GM12865 (cell line): ENCODE measurements around the gene FERMT2.

Experiments
- DNase-seq: peaks from one replicate; pipeline ENCODE4 v3.0.0; 2010; ENCODE audit warnings: low read depth
- H3K4me3 ChIP-seq: 2 replicates; pipeline ENCODE4 v1.5.1; 2011; ENCODE audit warnings: mild to moderate bottlenecking, low read depth, low read length, control low read depth
- CTCF ChIP-seq: IDR thresholded peaks from 2 replicates; pipeline ENCODE4 v1.5.1; 2011; ENCODE audit warnings: low read length, control low read depth, low read depth, inconsistent platforms; ENCODE audit not compliant: insufficient read depth; ENCODE audit errors: missing control alignments

Gene FERMT2

GRCh38 chr14:52987514-52987913 is 36.7 kb upstream of the FERMT2 start:
- TF ChIP-seq CTCF, result no peak
- no peak overlapping the region for H3K4me3 ChIP-seq
- no peak for DNase-seq

DNA sequence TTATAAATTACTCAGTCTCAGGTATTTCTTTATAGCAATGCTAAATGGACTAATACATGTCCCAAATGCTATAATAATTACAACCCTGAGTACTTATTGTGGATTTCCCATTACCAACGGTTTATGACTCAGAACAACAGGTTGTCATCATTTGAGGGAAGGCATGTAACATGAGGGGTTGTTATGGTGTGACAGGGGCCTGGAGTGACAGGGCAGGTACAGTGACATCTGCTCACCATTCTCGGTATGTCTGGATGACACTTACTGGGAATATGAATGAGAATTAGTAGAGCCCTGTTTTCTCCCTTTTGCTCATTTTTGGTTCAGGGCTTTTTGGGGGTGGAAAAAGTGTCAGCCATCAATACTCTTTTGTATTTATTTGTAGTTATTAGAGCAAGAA is 36.2 kb upstream of the FERMT2 start:
- no peak for TF ChIP-seq CTCF
- no peak overlapping the region for H3K4me3 ChIP-seq
- DNase-seq, result no peak

DNA sequence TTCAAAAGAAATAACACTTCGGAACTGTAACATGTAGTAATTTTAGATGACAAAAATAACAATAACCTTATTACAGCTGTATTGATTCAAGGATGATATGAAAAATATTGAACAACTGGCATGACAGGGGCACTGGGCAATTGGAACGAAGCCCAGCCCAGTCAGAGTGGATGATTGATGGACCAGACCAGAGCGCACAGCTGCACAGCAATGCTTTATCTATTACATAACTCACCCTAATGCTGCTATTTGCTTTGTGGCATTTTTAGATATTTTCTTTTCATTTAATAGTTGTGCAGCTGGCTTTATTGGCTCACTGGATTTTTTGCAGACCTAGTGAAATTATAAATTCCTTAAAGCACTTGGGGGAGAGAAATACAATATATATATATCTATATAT is 26.9 kb upstream of the FERMT2 start:
- no peak for TF ChIP-seq CTCF
- H3K4me3 ChIP-seq, result no peak overlapping the region
- DNase-seq, result no peak

- TF ChIP-seq CTCF, result no peak
- no peak for DNase-seq
- no peak overlapping the region for H3K4me3 ChIP-seq
Observed at GRCh38 chr14:52974406-52974805, 23.6 kb upstream of the FERMT2 start.

DNA sequence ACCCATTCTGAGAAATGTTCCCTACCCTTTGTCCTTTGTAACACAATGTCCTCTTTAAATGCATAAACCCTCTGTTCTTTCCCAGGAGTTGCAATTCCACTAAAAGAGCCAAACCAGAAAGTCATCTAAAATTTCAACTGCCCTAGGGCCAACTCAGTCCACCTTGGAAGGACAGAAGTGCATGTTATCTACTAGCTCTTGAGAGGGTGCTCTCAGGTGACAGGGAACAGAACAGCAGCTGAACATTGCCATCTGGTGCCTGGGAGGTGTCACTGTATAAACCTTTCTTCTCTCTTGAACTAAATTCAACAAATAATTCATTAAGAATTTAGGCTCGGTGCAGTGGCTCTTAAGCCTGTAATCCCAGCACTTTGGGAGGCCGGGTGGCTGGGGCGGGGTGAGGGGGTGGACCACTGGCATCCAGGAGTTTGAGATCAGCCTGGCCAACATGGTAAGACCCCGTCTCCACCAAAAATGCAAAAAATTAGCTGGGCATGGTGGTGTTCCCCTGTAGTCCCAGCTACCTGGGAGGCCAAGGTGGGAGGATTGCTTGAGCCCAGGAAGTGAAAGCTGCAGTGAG is 10.3 kb upstream of the FERMT2 start:
- peak; percentile 83 for DNase-seq
- H3K4me3 ChIP-seq, result no peak overlapping the region
- peak; percentile 66 for TF ChIP-seq CTCF

DNA sequence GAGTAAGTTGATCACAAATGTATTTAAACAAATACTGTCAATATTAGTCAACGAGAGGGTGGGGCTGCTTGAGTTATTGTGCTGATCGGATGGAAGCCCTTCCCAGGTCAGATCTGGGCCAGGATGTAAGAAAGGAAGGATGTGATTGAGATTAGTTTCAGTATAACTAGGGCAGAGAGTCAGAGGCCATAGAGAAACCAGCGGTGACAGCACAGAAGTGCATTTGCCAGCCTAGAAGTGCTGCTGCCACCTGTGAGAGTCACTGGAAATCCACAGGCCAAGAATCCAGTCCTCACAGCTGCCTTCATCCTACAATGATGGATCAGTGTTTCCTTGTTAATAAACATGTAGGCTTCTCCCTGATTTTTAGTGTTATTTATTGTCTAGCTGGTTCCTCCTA is 9.8 kb upstream of the FERMT2 start:
- no peak overlapping the region for H3K4me3 ChIP-seq
- peak; percentile 47 for DNase-seq
- TF ChIP-seq CTCF, result no peak

DNA sequence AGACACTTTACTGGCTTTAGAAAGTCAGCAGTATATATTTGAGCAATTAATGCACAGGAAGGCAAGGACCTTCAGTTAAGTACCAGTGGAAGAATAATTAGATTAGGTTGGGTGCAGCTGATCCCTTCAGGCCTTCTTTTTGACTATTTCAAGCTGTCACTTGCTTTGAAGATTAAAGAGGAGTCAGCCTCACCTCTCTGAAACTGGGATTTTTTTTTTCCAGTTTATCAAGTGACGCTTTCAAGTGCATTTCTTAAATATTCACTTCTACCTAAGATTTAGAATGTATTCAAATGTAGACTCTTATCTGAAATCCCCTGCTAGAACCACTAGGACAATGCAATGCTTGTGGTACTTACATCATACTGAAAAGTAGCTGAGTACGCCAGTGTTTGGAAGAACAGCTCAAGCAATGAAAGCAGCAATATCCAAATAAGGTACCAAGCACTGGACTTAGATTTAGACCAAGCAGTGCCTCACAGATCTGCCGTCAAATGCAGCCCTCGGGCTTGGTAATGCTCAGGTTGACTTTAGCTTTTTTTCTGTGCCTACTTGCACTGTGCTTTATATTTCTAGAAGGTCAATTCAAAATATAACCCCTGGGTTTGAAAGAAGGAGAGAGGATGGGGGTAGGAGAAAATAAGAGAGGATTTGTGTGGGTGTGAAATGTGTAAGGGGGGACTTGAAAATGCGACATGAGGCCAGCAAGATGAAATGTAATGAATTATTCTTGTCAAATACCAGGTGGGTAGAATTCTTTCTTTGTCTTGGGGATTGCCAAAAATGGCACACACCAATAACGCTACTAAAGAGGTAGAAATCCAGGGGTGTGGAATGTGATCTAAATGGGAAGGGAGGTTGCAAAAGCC is 3.7 kb upstream of the FERMT2 start:
- DNase-seq, result peak; percentile 31
- H3K4me3 ChIP-seq, result no peak overlapping the region
- no peak for TF ChIP-seq CTCF
